GM18507 (cell line): Measurements from ENCODE around the gene BDH1.

Experiments used
- DNase-seq: peaks from one replicate; pipeline ENCODE4 v3.0.0; 2011; ENCODE audit warnings: low read depth; ENCODE audit not compliant: insufficient read length; ENCODE audit errors: extremely low spot score
- FAIRE-seq: peaks from 2 replicates; lab custom pipeline; 2011; peaks lifted over from hg19 to GRCh38; lab: Jason Lieb, UNC

The BDH1 gene

DNA sequence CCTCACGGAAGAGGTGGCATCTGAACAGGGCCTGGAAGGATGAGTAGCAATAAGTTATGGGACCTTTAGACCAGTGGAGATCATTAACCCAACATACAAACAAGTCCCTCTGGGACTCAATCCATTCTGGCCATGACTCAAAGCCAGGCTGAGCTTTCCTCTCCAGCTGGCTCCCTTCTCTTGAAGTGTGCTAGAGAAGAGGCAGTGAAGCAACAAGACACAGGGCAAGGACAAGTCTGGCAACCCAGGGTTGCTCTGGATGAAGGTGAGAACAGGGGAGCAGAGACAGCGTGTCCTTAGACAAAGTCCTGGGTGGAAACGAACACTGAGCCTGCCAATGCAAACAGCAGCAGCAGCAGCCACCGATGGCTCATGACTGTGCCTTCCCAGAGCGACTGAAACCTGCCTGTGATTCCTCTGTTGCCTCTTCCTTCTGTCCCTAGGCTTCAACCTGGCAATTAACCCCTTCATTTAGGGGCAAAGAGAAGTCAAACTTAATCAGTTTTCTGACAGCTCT lies 86.8 kb downstream of the BDH1 start:
- no peak for FAIRE-seq

GRCh38 chr3:197468167-197468566 lies 87.6 kb downstream of the BDH1 start:
- no peak for DNase-seq
- no peak for FAIRE-seq

More for the DNA sequence above, 86.8 kb downstream of the BDH1 start:
- no peak for DNase-seq

- FAIRE-seq: no peak
- no peak for DNase-seq
Measured at GRCh38 chr3:197466586-197467399, 89.0 kb downstream of the BDH1 start.

GRCh38 chr3:197465996-197466549 lies 89.7 kb downstream of the BDH1 start:
- FAIRE-seq (no peak), DNase-seq (no peak)

GRCh38 chr3:197465197-197465995 lies 90.4 kb downstream of the BDH1 start:
- FAIRE-seq (no peak), DNase-seq (no peak)

DNA sequence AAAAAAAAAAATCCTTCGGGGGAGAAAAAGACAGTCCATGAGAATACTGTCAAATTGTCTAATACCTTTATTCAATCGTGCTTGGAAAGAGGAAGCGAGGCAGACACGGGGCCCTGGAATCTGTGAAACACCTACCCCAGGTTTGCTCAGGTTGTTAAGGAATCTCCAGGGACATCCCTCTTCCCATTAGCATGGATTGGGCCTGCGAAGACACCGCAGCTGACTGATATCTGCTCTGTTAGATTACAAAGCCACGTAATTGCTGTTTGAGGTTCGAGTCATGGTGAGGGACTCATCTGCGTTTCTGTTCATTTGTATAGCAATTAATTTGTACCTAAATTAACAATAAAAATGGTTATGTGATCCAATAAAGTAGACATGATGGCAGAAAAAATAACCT lies 91.0 kb downstream of the BDH1 start:
- DNase-seq (no peak), FAIRE-seq (no peak)

GRCh38 chr3:197463279-197463678 lies 92.5 kb downstream of the BDH1 start:
- no peak for FAIRE-seq

GRCh38 chr3:197462808-197463207 lies 93.0 kb downstream of the BDH1 start:
- FAIRE-seq: no peak

More at GRCh38 chr3:197463279-197463678, 92.5 kb downstream of the BDH1 start:
- DNase-seq: no peak

DNA sequence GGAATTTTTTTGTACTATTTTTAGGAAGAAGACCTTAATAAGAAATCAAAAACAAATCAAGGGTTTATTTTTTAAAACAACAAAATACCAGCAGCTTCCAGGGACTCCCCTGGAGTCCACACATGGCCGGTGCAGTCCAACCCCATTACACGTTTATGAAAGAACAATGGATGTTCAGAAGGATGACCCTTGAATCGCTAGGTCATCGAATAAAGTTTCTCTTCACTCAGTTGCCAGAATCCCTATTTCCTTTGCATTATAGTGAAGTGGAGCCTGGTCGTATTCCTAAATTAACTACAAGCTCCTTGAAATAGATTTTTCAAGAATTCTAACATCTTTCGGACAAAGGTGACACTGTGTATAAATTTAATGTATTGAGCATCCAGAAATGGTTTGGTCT lies 95.1 kb downstream of the BDH1 start:
- FAIRE-seq (no peak), DNase-seq (no peak)

More at GRCh38 chr3:197462808-197463207, 93.0 kb downstream of the BDH1 start:
- no peak for DNase-seq

DNA sequence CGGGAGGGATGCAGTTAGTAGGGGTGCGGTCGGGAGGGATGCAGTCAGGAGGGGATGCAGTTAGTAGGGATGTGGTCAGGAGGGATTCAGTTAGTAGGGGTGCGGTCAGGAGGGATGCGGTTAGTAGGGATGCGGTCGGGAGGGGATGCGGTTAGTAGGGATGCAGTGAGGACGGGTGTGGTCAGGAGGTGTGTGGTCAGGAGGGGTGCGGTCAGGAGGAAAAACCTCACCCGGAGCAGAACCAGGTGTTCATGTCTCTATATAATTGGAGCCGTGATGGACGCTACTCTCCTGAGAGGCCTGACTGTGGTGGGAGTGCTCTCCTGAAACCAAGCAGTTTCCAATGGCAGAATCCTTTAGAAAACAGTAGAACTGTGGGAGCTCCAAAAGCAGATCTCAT lies 95.8 kb downstream of the BDH1 start:
- FAIRE-seq: no peak

More for the DNA sequence above, 95.8 kb downstream of the BDH1 start:
- DNase-seq: no peak
